GM19193 (cell line): ENCODE measurements around the gene RASGRF1.

Experiments used
- POLR2A ChIP-seq: IDR thresholded peaks from 4 replicates; pipeline ENCODE4 v1.6.1; 2011; ENCODE audit not compliant: insufficient read depth, insufficient read length; ENCODE audit errors: extremely low read depth

Gene RASGRF1

GRCh38 chr15:79017953-79018352, 72.6 kb downstream of the RASGRF1 start:
- peak; percentile 29 for TF ChIP-seq POLR2A

- TF ChIP-seq POLR2A, result peak; percentile 15
Observed at GRCh38 chr15:79016527-79017170, 73.9 kb downstream of the RASGRF1 start.

- no peak for TF ChIP-seq POLR2A
Observed at GRCh38 chr15:79015416-79015815, 75.2 kb downstream of the RASGRF1 start.

- TF ChIP-seq POLR2A, result no peak
Observed at GRCh38 chr15:79010278-79010677, 80.3 kb downstream of the RASGRF1 start.

- no peak for TF ChIP-seq POLR2A
Observed at GRCh38 chr15:79009379-79009778, 81.2 kb downstream of the RASGRF1 start.

GRCh38 chr15:79008659-79009058, 81.9 kb downstream of the RASGRF1 start:
- no peak for TF ChIP-seq POLR2A

- no peak for TF ChIP-seq POLR2A
Observed at GRCh38 chr15:79007066-79007465, 83.5 kb downstream of the RASGRF1 start.

- TF ChIP-seq POLR2A, result no peak
Observed at GRCh38 chr15:79006071-79006470, 84.5 kb downstream of the RASGRF1 start.

GRCh38 chr15:79004336-79004735, 86.2 kb downstream of the RASGRF1 start:
- TF ChIP-seq POLR2A, result peak; percentile 18

GRCh38 chr15:79003896-79004295, 86.7 kb downstream of the RASGRF1 start:
- TF ChIP-seq POLR2A, result no peak

GRCh38 chr15:79003301-79003700, 87.3 kb downstream of the RASGRF1 start:
- no peak for TF ChIP-seq POLR2A

- no peak for TF ChIP-seq POLR2A
Observed at GRCh38 chr15:79002581-79002980, 88.0 kb downstream of the RASGRF1 start.

GRCh38 chr15:78999636-79000035, 90.9 kb downstream of the RASGRF1 start:
- TF ChIP-seq POLR2A, result no peak

- TF ChIP-seq POLR2A, result no peak
Observed at GRCh38 chr15:78998526-78998925, 92.1 kb downstream of the RASGRF1 start.

- TF ChIP-seq POLR2A, result no peak
Observed at GRCh38 chr15:78997981-78998499, 92.5 kb downstream of the RASGRF1 start.

- TF ChIP-seq POLR2A, result no peak
Observed at GRCh38 chr15:78996894-78997275, 93.7 kb downstream of the RASGRF1 start.
